Measurements from ENCODE around the gene KRT84.

Gene KRT84, protein sequence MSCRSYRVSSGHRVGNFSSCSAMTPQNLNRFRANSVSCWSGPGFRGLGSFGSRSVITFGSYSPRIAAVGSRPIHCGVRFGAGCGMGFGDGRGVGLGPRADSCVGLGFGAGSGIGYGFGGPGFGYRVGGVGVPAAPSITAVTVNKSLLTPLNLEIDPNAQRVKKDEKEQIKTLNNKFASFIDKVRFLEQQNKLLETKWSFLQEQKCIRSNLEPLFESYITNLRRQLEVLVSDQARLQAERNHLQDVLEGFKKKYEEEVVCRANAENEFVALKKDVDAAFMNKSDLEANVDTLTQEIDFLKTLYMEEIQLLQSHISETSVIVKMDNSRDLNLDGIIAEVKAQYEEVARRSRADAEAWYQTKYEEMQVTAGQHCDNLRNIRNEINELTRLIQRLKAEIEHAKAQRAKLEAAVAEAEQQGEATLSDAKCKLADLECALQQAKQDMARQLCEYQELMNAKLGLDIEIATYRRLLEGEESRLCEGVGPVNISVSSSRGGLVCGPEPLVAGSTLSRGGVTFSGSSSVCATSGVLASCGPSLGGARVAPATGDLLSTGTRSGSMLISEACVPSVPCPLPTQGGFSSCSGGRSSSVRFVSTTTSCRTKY

DNA sequence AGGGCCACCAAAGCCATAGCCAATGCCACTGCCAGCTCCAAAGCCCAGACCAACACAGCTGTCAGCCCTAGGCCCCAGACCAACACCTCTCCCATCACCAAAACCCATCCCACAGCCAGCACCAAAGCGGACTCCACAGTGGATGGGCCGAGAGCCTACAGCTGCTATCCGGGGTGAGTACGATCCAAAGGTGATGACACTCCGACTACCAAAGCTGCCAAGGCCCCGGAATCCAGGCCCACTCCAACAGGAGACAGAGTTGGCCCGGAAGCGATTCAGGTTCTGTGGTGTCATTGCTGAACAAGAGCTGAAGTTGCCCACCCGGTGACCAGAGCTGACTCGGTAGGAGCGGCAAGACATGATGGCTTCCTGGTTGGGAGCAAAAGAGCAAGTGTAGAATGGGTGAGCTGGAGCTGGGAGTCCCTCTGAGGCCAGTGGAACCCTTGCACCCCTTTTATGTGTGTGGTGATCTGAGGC lies at the start of gene KRT84:
KRT84 (minus strand) TSS at position 427 of the 477 bp plus-strand sequence; CDS start at position 360, 67 bp downstream.
- DNase-seq, result no peak

DNA sequence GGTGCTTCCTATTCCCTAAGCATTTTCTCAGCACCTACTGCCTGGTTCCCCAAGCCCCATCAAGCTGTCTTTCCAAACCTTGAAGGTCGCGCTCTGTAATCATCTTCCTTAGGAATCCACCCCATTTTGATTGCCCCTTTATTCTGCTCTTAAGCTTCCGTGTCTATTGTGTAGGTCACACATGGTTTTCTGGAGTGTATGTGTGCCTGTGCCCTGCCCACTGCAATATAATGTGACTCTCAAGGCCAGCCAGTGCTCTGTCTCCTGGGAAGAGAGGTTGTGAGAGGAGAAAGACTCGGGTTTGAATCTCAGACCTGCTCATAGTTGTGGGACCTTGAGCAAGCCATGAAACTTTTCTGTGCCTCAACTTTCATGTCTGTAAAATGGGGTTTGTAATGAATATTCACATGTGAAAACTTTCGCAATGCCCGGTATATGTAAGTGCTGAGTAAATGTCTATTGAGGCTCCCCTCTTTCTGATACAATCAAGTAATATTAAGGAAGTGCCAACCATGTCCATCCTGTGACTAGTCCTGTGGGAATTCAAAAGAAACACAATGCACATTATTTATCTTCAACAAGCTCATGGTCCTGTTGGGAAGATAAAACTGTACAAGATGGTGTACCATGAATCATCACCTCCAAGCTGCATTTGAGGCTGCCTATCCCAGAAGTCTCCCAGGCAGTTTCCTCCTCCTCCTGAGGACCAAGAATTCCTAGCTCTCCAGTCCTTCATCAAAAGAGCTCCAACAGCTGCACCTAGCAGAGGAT lies 49.5 kb upstream of the KRT84 start:
- DNase-seq, result no peak

DNA sequence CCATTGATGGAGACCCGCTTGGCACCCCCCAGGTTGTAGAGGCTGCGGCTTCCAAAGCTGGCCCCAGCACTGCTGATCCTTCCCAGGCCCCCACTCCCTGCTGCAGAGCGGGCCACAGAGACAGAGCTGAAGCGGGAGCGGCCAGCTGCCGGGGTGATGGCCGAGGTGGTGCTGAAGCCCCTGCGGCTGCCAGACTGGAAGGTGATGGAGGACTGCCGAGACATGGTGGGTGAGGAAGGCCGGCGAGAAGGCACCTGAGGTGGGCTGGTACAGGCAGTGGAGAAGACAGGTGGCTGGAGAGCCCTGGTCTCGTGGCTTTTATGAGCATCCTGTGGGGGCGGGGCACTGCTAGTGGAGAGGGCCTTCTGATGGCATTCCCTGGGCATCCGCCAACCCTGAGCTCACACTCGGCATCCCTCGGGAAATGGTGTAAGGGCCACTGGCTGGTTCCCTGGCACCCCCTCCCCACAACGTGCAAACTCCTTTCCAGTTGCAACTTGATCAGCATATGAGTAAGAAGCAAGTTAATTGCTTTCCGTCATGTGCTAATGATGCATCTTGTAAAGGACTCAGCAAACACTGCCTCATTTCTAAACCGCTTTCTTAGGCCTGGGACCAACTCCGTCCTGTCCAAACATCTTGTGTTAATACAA lies 48.8 kb upstream of the KRT84 start, which contains the start of gene KRT75:
KRT75 (minus strand) TSS at position 291 of the 653 bp plus-strand sequence; CDS start at position 224, 67 bp downstream.
- no peak for DNase-seq

DNA sequence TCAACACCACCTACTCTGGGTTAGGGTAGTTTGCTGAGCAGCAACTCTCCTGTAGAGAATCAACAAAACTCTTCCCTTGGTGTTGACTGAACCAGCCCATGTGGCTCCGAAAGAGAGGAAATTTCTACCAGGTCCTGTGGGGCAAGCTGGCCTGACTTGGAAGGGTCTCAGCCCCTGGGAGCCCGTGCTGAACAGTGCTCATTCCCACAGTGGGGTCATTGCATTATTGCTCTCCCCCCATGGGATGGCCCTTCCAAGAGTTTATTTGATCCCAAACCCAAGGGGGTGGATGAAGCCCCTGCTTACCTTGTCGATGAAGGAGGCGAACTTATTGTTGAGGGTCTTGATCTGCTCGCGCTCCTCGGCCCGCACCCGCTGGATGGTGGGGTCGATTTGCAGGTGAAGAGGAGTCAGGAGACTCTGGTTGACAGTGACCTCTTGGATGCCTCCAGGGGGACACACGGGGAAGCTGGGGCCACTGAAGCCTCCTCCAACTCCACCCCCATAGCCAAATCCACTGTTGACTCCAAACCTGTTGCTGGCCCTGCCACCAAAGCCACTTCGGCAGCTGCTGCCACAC lies 48.1 kb upstream of the KRT84 start:
- DNase-seq, result no peak

DNA sequence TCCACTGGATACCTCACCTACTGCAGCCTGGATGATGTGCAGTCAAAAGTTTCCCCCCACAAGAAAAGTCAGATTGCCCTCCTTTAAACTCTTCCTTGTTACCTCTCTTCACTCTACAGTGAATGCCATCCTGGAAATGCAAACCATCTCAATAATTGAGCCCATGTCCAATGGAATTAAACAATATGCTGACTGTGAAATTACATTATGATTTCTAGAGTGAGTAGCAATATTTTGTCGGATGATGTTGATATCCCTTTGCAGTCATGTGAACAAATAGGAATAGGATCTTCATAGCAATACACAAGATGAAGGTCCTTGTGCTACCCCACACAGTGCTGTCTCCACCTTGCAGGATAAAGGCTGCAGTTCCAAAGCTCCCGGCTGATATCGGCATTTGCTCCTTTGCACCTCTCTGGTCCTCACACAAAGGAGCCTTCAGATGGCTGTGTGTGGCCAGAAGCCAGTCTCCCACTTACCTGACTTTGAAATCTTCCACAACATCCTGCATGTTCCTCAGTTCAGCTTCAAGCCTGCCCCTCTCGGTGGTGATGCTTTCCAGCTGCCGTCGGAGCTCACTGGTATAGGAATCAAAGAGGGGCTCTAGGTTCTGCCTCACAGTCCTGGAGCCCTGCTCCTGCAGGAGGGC lies 47.2 kb upstream of the KRT84 start:
- no peak for DNase-seq

DNA sequence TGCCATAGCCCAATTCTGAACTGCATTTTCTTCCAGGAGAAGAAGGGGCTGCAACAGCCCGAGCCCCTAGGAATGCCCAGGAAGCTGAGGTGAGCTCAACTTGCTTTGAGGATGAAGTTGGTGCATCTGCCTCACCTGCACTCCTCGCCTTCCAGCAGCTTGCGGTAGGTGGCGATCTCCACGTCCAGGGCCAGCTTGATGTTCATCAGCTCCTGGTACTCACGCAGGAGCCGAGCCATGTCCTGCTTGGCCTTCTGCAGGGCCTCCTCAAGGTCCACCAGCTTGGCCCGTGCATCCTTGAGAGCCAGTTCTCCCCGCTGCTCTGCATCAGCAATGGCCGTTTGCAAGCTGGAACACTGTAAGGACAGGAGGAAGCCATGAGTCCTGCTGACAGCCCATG lies 42.7 kb upstream of the KRT84 start:
- no peak for DNase-seq

DNA sequence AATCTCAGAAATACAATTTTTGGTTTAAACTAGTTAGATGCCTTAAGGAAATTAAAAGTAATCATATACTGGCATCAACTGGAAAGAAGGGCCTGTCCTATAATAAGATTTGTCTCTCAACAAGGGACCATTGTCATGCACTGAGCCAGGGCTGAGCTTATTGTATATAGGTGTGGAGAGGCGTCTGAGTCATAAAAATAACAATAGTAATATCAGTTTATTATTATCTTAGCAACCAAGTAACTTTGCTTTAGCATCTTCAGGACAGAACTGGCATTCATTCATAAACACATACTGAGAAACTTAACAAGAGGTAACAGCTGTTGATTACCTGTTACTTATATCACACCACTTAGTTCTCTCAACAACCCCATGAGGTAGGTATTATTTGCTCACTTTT lies 41.6 kb upstream of the KRT84 start:
- no peak for DNase-seq

DNA sequence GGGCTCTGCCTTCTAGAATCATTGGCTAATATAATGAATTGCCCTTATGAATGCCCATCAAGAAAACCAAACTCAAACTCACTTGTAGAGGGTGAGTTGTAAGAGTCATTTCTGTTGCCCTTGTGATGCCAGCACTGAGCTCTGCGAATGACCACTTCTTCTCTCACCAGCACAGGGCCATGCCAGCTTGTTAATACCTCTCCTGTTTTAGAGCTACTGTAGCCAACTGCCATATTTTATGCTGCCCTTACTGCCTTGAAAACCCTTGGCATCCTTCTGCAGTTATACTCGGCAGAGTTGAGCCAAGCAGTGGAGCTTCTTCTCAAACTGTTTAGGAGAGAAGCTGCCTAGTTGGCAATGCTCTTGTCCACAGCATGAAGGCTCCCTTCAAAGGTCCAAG lies 40.6 kb upstream of the KRT84 start:
- DNase-seq, result no peak

DNA sequence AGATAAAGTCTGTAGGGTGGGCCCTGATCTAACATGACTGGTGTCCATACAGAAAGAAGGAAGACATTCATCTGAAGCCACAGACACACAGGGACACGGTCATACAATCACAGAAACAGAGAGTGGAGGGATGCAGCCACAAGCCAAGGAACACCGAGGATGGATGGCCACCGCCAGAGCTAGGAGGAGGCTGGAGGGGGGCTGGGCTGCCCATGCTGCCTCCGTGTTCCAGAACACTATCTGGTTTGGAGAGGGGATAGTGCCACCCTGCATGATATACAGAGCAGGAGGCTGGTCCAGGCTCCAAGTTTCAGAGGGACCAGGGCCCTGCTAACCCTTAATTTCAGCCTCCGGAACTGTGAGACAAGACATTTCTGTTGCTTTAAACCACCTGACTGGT lies 40.0 kb upstream of the KRT84 start:
- no peak for DNase-seq

DNA sequence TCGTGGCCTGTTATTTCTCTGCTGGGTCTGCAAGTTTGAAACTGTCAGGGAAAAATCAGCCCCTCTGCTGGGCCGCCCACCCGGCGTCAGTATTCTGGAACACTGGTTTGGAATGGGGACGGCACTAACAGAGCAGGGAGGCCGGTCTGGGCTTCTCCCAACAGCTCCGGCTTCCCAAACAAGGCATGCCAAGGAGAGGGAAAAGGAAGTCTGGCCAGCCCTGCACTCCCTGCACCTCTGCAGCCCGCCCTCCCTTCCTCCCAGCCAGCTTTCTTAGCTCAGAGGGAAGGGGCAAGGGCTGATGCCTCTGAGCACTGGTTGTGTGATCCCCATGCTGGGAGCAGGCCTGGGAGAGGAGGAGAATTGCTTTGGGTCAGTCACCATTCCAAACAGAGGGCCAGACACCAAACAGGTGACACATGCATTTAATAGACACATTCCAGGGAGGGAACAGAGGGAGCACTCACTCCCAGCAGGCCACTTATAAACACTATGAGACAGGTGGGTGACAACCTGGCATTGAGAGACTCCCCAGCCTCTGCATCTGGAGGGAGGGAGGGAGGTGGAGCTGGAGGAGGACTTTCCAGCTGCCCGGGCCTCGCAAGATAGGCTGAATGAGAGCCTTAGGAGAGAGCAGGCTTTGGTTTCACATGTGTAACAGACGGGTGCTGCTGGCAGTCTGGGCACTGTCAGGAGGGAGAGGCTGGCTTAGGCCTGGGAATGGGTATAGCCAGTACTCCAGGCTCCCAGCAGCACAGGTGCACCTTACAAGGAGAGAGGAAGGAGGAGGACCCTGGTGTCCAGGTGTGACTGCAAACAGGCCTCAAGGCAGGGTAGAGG lies 38.4 kb upstream of the KRT84 start:
- no peak for DNase-seq

DNA sequence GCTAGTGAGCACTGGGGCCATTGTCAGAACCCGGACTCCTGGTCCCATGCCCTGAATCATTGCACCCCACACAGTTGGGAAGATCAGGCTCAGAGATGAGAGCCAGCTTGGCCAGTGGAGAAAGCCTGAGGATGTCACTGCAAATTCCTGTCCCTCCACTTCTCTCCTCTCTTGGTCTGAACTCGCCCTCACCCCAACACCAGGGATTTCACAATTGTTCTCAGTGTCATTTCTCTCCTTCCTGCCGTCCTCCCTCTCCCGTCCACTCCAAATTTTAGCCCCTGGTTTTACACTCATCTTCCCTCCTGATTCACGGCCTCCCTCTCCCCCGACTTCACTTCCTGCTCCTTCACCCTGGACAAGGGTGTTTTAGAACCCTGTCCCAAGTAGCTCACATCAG lies 37.6 kb upstream of the KRT84 start:
- no peak for DNase-seq

DNA sequence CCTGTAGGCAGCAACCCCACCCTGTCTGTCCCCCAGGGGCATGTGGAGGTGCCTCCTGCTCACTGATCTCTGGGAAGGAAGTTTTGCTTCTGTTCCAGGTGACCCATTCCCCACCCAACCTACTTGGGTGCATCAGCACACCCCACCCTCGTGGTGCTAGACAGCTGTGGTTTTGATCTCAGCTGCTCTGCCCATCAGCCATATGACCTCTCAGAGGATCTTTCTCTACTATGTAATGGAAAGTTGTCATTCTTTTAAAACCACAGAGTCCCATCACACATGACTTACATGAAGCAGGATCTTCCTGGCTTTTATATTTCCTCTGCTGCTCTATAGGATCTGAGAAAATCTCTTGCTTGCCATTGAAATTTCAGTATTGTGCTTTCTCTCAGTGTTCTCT lies 34.2 kb upstream of the KRT84 start:
- no peak for DNase-seq

DNA sequence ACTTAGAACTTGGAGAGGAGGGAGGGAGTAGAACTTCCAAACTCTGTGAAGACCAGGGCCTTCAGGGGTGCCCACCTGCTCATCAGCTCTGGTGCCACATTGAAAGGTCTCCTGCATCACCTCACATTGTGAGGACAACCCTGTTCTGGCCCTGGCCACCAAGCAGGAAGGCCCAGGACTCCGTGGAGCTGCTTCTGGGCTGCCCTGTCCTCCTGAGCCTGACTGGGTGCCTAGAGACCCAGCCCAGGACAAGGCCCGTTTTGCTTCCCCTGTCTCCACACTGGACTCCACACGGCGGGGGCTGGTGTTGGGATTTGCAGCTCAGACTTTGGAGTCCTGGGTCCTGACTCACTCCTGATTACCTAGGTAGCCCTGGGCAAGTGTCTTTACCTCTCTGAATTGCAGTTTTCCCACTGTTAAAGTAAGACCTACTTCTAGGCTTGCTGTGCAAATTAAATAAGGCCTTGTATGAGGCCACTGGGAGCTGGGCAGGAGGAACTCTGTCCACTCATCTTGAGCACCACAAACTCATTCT lies 33.2 kb upstream of the KRT84 start:
- DNase-seq, result no peak

DNA sequence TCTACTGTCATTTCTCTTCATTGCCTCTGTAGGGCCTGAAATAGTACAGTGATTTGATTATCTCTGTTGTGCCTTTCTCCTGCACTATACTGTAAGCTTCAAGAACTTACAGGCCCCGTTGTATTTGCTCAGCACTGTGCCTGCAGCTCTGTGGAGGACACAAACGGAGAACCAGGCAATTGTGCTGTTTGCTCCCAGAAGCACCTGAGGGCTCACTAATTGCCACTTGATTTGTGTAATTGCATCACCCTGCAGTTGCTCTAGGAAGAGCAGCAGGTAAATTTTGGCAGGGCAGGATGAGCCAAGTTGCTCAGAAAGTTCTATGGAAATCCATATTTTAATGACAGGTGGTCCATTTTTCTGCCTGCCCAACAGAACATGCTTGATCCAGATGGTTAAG lies 32.3 kb upstream of the KRT84 start:
- DNase-seq, result no peak

DNA sequence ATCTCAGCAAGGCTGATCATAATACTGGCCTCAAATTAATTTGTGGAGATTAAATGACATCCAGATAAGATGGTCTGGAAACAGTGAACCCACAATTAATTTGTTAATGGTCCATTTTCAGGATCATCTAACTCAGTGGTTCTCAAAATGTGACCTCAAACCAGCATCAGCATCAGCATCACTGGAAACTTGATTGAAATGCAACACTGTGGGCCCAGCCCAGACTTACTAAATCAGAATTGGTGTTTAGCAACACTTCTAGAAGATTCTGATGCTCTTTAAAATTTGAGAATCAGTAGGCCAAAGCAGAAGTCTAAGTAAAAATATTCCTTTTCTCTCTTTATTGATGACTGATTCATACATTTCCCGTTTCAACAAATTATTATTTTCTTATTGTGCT lies 31.3 kb upstream of the KRT84 start:
- no peak for DNase-seq

DNA sequence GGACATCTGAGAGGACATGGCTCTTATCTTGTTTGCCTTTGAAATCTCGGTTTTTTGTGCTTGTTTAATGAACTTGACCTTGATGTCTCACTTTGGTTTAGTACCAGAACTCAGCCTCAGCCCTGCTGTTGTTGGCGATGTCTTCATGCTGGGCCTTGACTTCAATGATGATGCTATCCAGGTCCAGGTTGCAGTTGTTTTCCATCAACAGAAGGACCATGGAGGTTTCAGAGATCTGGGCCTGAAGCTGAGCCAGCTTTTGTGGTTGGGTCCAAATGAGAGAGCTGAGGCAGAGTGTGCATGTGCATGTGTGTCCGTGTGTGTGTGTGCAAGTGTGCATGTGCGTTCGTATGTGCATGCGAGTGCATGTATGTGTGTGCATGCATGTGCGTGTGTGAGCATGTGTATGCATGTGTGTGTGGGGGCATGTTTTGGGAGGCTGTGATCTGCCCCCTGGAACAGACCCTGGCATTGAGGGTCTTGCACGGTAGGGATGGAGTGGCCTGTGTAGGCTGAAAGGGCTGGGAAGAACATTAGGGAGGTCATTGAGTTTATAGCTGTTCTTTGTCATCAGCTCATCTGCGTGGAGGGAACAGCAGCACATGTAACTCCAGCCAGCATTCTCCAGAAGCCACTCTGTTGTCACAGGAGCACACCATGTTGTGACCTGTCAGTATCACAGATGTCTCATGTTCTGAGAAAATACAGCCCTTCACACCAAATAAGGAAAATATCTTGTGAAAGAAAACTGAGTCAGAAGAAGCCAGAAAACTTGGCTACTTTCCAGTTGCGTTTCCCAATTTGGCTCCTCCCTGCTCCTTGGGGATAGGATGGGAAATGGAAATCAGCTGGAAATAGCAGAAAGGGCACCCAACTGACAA lies 30.7 kb upstream of the KRT84 start:
- DNase-seq, result no peak

DNA sequence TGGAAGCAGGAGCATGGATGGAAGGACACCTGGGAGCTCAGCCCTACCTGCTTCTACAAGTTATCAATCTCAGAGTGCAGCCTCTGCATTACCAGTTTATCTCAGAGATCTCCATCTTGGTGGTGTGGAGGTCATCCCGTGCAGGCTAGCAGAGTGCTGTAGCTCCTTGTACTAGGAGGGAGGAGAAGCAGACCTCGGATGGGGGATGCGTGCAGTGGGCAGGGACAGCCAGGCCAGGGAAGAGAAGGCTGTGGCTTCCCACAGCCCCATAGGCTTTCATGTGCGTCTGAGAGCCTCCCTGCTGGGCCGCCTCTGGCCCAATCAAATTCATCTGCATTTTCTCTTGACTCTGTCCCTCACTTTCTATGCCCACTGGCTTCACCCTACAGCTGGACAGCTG lies 29.5 kb upstream of the KRT84 start:
- DNase-seq, result no peak

DNA sequence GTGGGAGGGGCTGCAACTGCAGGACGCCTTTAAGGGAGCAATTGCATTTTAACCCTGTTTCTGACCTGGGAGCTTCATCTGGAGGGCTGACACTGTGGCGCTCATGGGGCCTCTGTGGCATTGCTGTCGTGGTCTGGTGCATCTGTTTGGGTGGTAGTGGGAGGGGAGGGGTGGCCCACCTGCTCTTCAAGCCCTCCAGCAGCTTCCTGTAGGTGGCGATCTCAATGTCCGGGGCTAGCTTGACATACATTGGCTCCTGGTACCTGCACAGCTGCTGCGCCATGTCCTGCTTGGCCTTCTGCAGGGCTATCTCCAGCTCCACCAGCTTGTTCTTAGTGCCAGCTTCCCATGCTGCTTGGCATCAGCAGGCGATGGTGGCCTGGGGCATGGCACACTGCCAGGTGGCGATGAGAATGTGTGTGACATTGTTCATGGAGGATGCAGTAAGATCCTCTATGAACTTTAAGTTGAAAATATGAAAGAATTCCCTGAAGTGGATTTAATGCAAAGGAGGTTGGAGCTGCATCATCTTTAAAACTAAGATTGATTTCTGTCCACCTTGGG lies 28.4 kb upstream of the KRT84 start:
- no peak for DNase-seq

DNA sequence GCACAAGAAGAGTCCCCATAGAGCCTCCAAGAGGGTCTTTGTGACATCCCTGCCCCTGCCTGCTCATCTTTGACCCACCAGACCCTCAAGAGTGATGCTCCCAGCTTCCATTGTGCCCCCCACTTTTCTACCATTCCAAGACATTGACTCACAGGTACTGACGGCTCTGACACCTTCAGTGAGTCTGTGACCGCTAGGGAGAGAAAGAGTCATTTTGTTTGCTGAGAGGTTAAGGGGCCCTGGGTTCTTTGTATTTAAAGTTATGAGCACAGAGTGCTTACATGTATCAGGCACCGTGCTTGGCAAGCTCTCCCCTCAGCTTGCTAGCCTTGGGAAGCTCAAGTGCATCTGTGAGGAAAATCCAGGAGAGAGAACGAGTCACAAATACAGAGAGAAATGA lies 27.8 kb upstream of the KRT84 start:
- DNase-seq, result no peak

DNA sequence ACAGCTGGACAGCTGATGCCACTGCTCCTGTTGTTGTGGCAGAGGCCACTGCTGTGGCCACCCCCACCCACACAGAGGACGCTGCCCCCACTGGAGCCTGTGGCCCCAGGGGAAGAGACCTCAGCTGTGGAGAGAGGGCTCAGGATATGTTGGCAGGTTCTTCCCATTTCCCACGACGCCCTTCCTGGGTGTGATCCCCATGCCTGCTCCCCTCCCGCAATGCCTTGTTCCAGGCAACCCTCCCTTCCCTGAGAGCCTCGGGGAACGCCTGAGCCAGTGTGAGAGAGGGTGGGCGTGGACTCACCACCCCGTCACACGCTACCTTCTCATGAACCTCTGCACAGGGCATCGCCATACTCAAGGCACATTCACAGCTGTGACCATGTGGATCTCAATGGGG lies 26.4 kb upstream of the KRT84 start:
- no peak for DNase-seq

Measured in midbrain (tissue), 1 donor.